Measurements from ENCODE around the gene DBH.

DNA sequence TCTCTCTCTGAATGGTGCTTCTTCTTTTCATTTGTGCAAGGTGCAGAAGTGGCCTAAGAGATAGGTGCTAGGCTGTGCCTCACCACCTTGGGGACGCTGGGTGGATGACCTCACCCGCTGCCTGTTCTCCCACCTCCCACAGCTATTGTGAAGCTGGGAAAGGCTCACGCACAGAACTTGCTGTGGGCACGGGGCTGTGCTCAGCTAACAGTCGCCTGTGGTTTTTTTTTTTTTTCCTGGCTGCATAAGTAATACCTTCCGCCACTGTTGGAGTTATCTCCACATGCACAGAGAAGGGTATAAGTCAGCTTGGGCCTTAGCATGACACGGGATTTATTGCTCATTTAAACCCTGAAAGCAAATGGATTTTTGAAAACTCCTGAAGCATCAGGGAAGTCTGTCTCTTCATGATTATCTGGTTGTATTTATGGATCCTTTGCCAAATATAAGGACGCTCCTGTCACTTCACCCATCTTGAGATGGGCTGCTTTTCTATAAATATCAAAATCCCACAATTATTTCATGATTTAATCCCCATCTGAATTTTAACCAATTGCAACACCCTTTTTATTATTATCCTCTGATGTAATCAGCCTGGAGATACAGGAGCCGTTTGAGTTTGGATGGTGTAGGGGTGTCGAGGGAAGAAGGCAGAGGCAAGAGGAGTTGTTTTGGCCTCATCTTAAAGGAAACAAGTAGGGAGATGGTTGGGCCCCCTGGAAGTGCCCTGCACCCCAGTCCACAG is 9.0 kb downstream of the DBH start:
- TF ChIP-seq, protein P1, sequence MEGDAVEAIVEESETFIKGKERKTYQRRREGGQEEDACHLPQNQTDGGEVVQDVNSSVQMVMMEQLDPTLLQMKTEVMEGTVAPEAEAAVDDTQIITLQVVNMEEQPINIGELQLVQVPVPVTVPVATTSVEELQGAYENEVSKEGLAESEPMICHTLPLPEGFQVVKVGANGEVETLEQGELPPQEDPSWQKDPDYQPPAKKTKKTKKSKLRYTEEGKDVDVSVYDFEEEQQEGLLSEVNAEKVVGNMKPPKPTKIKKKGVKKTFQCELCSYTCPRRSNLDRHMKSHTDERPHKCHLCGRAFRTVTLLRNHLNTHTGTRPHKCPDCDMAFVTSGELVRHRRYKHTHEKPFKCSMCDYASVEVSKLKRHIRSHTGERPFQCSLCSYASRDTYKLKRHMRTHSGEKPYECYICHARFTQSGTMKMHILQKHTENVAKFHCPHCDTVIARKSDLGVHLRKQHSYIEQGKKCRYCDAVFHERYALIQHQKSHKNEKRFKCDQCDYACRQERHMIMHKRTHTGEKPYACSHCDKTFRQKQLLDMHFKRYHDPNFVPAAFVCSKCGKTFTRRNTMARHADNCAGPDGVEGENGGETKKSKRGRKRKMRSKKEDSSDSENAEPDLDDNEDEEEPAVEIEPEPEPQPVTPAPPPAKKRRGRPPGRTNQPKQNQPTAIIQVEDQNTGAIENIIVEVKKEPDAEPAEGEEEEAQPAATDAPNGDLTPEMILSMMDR (IDR thresholded peaks at IDR 0.05): no peak
- no peak for TF ChIP-seq POLR2A (IDR thresholded peaks at IDR 0.05)
